ENCODE data around the gene ACHE. TPM values are rescaled to one million over a fixed set of nuclear protein-coding genes. Genes with fewer than 3 reads are reported as not detected.

ACHE gene
- total RNA-seq, 1 experiment from 2014 or later, result 7.0 TPM

GRCh38 chr7:100875356-100875751 is 20.3 kb downstream of the ACHE start:
- TF ChIP-seq CTCF (conservative IDR thresholded peaks at IDR 0.05), result no peak
- no peak for DNase-seq

More at GRCh38 chr7:100875356-100875751, 20.3 kb downstream of the ACHE start:
- no peak overlapping the region for H3T11ph ChIP-seq (ENCODE audit: low read length)
- Mint-ChIP-seq H3K27ac (peak overlapping the region; percentile 99 to 100 (median 99); a peak in 5 of 7 replicates), H3K4me1 (peaks cover 28% of the 10 kb centered on the region in 2 experiments), H3K9me3 (no peaks in the 10 kb centered on the region), H3K27me3 (ENCODE audit: low read depth) (no peaks in the 10 kb centered on the region), H3K36me3 (ENCODE audit: insufficient read depth in 1 of 3, low read depth in 3 of 3) (peaks cover 59 to 93% (median 89%) of the 10 kb centered on the region in 3 experiments), H3K4me3 (peak overlapping the region; percentile 99)
- H3K79me2 ChIP-seq (ENCODE audit: insufficient read depth, low read length), result peaks cover 37% of the 10 kb centered on the region; the same call in 1 of the 2 replicates
- no peak overlapping the region for H2BK120ac ChIP-seq (ENCODE audit: low read depth, low read length, poor library complexity, severe bottlenecking)
- H4K5ac ChIP-seq (ENCODE audit: insufficient read length, low read depth, low read length), result no peak overlapping the region
- peak overlapping the region; percentile 73 for H3K18ac ChIP-seq (ENCODE audit: insufficient read length, low read depth, low read length)
- H3K4ac ChIP-seq (ENCODE audit: low read depth, low read length), result no peak overlapping the region; the same call in 1 of the 2 replicates
- H2BK5ac ChIP-seq (ENCODE audit: insufficient read length, low read length), result no peak overlapping the region
- H2AK5ac ChIP-seq (ENCODE audit: insufficient read length, low read length), result no peak overlapping the region
- peak overlapping the region; percentile 78 for H3K4me2 ChIP-seq (ENCODE audit: insufficient read depth, insufficient read length, low read length)
- peak overlapping the region; percentile 86 for H3K9ac ChIP-seq (ENCODE audit: extremely low read depth, insufficient read length, low read length)
- no peaks in the 10 kb centered on the region for H3K79me1 ChIP-seq (ENCODE audit: insufficient read depth, low read depth, low read length, poor library complexity, severe bottlenecking)
- no peaks in the 10 kb centered on the region; the same call in 1 of the 2 replicates for H3K4me1 ChIP-seq (ENCODE audit: insufficient read depth, low read length)
- H3K9me3 ChIP-seq (ENCODE audit: control insufficient read depth, low read depth, low read length), result no peaks in the 10 kb centered on the region
- no CpG with 5 or more reads among the region's 39 CpGs for WGBS (ENCODE audit: extremely low coverage, insufficient read length, low lambda C conversion rate)
- H2BK20ac ChIP-seq (ENCODE audit: low read depth, low read length, poor library complexity, severe bottlenecking), result no peak overlapping the region
- no peaks in the 10 kb centered on the region for H3K27me3 ChIP-seq (ENCODE audit: insufficient read depth, low read length)
- no peak overlapping the region for H4K91ac ChIP-seq (ENCODE audit: insufficient read length, low read depth, low read length)
- H2BK15ac ChIP-seq (ENCODE audit: low read depth, low read length), result no peak overlapping the region
- peak overlapping the region; percentile 89 for H3K14ac ChIP-seq (ENCODE audit: insufficient read depth, low read length)
- H3K56ac ChIP-seq (ENCODE audit: insufficient read length, low read depth, low read length), result no peak overlapping the region
- no peak overlapping the region for H2BK12ac ChIP-seq (ENCODE audit: insufficient read length, low read depth, low read length)
- H4K20me1 ChIP-seq (ENCODE audit: control insufficient read depth, insufficient read depth, insufficient read length), result no peaks in the 10 kb centered on the region
- no peak overlapping the region for H2AFZ ChIP-seq (ENCODE audit: low read length)
- peaks cover 5% of the 10 kb centered on the region for H3K23me2 ChIP-seq (ENCODE audit: insufficient read length, low read depth, low read length, poor library complexity, severe bottlenecking)
- H3K23ac ChIP-seq (ENCODE audit: insufficient read length, low read depth, low read length), result no peak overlapping the region
- H3K27ac ChIP-seq (ENCODE audit: insufficient read length, low read depth, low read length), result no peak overlapping the region
- no peak overlapping the region for H4K8ac ChIP-seq (replicated peaks; ENCODE audit: insufficient read length, low read depth, low read length)

Measured in H9 (cell line).